CD4-positive, alpha-beta T cell treated with Interleukin-1 beta for 1 hour (primary cell): Measurements from ENCODE around the gene C11orf52.

Source experiments
- DNase-seq, 2 donors: peaks; one replicate each; pipeline ENCODE4 v3.0.0-alpha.2; 2020 to 2022

Gene C11orf52

GRCh38 chr11:111939836-111940604, 21.3 kb downstream of the C11orf52 start:
- no peak for DNase-seq

DNA sequence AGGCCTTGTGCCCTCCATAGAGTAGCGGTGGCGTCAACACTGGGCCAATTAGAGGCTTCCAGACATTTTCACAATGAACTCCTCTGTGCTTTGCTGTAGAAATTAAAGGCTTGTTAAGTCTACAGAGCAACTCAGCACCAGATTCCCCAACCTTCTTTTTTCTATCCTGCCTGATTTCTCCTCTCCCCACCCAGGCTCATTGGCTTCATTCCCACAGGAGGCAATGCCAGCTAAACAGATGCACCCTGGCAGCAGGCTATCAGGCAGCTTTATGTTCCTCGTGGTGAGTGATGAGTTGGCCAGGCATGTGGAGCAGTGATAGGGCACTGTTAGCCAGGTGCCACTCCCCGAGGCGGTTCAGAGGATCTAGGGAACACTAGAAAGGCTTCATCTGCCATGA, 23.2 kb downstream of the C11orf52 start:
- no peak for DNase-seq

DNA sequence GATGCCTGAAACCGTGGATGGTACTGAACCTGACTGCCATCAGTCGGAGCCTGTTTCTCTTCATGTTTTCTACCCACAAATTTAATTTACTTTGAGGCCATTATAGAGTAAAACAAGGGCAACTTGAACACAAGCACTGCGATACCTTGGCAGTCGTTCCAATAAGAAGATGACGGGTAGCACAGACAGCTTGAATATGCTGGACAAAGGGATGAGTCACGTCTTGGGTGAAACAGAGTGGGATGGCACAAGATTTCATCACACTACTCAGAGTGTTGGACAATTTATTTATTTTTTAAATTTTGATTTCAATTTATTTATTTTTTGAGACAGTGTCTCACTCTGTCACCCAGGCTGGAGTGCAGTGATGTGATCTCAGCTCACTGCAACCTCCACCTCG, 24.1 kb downstream of the C11orf52 start:
- no peak for DNase-seq

DNA sequence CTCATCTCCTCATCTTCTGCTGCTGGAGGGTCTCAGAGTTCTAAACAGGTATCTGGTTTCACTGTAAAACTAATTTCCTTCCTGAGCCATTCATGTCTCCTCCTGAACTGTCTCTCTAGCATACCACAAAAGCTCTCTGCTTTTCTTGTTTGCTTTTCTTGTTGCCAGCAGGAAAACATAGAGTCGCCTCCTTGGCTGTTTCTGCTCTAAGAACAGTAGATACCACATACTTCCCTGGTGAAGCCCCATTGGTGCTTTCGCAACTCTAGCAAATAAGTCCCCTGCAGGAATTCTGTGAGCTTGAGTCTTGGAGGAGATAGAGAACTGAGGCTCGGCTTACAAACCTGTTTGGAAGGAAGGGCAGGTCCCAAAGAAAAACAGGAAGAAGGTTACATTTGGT, 25.4 kb downstream of the C11orf52 start:
- DNase-seq, result no peak

DNA sequence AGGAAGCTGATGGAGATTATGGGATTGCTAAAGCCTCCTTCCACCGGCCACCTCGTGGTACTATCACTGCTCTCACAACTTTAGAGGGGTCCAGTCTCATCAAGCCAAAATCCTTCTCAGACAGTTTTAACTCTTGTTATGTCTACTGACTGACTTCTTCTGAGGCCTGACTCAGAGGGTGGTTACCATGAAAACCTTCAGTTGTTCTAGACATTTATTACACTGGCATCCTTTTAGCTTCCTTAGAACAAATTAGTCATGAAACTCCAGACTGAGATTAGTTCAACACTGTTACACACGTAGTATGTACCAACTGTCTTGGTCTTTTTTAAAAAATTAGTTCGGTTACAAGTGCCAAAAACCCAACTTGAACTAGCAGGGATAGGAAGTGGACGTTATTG, 25.9 kb downstream of the C11orf52 start:
- DNase-seq, result no peak

GRCh38 chr11:111945198-111945597, 26.5 kb downstream of the C11orf52 start:
- no peak for DNase-seq

DNA sequence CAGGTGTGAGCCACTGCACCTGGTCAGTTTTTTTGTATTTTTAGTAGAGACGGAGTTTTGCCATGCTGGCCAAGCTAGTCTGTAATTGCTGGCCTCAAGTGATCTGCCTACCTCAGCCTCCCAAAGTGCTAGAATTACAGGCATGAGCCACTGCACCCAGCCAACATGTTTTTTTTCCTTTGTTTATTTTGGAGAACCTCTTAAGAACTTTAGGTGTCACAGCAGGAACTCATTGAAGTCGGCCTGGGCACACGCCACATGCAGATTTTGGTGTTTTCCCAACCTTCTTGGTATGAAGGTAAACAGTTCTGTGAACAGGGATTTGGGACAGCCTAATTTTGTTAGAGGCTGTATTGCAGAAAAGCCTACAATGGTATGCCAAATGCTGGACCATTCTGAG, 27.8 kb downstream of the C11orf52 start:
- DNase-seq, result no peak

DNA sequence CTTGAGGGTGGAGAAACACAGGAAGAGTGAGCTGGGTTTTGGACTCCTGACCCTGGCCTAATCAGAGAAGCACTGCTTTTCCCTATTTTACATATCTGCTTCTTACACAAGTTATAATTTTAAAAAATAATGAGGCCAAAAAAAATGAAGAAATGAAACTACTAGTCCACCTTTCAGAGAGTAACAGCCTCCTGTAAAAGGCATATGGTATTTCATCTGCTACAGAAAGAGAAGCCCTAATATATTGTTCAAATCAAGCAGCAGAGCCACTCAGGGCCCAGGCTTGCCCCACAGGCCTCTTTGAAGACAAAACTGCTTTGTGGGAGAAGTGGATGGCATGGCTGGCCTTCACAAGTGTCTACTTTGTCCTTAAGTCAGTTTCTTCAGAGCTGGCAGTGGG, 28.4 kb downstream of the C11orf52 start:
- DNase-seq, result no peak

- DNase-seq, result no peak
Measured at GRCh38 chr11:111949519-111950426, 31.1 kb downstream of the C11orf52 start.

GRCh38 chr11:111951565-111951964, 32.9 kb downstream of the C11orf52 start:
- no peak for DNase-seq

DNA sequence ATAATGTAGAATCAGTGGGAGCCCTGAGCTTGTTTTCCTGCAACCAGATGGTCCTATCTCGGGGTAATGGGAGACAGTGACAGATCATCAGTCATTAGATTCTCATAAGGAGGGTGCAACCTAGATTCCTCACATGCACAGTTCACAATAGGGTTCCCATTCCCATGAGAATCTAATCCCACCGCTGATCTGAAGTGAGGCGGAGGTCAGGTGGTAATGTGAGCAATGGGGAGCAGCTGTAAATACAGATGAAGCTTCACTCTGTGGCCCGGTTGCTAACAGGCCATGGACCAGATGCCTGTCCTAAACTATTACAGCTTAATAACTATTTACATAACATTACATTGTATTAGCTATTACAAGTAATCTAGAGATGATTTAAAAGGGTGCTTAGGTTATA, 35.4 kb downstream of the C11orf52 start:
- DNase-seq, result no peak

- no peak for DNase-seq
Measured at GRCh38 chr11:111957663-111958444, 39.1 kb downstream of the C11orf52 start.

GRCh38 chr11:111960916-111961315, 42.2 kb downstream of the C11orf52 start:
- no peak for DNase-seq

DNA sequence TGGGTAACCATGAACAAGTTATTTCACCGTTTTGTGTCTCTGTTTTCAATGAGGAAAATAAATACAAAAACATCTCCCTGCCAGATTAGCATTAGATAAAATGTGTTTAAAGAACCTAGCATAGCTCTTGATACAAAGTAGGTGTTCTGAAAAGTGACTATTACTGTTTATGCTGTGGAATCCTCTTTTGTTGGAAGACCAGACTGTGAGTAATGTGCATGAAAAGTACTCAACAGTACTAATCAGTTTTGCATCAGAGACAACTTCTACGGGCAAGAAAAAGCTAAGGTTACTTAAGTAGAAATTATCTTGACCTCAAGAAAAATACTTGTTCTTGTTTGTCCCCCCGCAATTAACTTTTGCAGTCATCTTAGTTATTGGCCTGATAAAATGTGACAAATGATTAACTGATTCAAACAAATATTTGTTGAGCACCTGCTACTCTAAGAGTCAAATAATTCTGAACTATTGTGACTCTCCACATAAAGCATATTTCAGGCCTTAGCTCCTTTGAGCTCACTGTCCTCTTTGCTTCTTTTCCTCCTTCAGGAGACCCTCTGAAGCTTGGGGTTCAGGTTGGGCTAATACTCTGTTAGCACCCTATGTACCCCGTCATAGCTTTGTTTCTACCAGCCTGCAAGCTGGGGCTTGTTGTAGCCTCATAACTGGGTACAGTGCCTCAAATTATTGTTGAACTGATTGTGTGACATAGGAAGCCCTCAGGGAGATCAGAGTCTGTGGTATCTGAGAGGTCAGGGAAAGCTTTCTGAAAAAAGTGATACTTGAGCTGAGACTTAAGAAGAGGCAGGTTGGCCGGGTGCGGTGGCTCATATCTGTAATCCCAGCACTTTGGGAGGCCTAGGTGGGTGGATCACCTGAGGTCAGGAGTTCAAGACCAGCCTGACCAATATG, 42.9 kb downstream of the C11orf52 start:
- DNase-seq, result no peak

- DNase-seq, result no peak
Measured at GRCh38 chr11:111963931-111964340, 45.2 kb downstream of the C11orf52 start.

GRCh38 chr11:111966678-111967077, 48.0 kb downstream of the C11orf52 start:
- no peak for DNase-seq

GRCh38 chr11:111967649-111968048, 48.9 kb downstream of the C11orf52 start:
- DNase-seq, result no peak

DNA sequence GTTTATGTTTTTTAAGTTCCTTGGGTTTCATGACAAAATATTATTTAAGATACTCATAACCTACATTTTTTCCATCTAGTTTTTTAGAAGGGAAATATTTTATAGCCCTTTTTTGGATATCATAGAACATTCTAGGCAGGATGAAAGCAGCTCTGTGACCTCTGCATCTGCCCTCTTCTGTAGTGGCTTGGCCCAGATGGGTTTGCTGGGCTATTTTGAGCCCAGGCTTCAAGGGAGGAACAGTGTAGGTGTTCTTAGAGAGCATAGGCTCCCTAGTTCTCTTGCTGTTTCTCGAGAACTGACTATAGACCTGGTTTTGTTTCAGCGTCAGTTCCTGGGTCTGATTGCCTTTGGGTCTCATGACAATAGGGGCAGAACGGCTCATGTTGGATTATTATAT, 50.6 kb downstream of the C11orf52 start:
- no peak for DNase-seq

- DNase-seq, result no peak
Measured at GRCh38 chr11:111974446-111974845, 55.7 kb downstream of the C11orf52 start.

DNA sequence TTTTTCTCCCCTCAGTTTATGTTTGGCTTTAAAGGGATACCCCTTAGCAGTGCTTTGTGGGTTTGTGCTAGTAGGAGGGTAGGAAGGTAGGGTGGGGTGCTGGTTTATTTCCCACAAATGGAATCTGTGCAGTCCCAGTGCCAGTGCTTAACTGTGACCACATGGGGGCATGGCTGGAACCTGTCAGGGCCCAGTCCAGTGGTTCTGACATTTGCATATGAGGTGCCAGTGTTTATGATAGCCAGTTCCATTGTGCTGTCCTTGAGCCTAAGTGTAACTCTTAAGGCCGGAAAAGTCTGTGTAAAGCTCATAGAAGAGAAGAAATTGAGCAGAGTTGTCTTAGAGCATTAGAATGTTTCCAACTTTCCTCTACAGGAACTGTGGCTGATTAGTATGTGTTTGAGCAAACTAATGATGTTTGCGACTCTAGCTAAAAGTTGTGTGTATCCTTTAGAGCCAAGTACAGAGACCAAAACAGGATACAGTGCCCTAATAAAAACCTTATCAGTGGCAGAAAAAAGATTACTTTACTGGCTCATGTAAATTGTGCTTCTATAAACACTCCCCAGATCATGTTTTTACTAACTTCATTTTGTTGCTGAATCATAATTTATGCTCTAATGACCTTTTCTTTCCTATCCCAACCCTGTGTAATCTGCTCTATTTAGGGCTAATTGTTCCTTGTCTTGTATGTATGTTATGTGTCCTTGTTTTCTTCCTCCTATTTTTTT, 56.5 kb downstream of the C11orf52 start:
- no peak for DNase-seq

DNA sequence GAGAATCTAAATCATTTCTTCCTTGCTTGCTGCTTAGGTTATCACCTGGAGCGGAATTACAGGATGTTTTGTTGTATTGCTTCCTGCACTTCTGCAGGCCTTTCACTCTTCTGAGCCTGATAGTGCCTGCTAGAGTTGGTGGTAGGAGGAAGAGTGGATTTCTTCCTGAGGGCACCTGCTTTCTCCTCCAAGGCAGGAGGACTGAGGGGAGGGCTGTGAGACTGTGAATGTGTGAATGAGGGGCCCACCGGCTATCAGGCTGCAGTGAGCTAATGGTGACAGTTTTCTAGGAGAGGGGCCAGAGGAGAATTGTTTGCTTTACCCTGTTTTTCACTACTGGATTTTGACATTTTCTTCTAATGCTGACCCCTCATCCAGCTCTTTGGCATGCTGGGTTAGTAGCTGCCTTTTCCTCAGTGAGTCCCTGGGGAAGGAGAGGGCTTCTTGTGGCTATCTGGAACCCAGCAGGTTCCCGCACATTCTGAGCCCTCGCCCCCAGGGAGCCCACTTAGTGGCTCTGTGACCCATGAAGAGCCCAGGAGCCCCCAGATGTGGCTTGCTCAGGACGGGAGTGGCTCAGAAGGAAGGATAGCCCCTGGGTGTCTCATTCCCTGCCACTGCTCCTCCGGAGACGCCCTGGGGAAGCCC, 57.5 kb downstream of the C11orf52 start:
- no peak for DNase-seq
